Inflammatory macrophage treated with lipopolysaccharide for 1 hour (primary cell): ENCODE data around the gene ANK3.

Experiments
- DNase-seq, 2 donors: peaks; one replicate each; pipeline ENCODE4 v3.0.0-alpha.2; 2020 to 2022

Gene ANK3

GRCh38 chr10:60135020-60135419, 254.7 kb downstream of the ANK3 start:
- no peak for DNase-seq

GRCh38 chr10:60134548-60134947, 255.1 kb downstream of the ANK3 start:
- DNase-seq: no peak

DNA sequence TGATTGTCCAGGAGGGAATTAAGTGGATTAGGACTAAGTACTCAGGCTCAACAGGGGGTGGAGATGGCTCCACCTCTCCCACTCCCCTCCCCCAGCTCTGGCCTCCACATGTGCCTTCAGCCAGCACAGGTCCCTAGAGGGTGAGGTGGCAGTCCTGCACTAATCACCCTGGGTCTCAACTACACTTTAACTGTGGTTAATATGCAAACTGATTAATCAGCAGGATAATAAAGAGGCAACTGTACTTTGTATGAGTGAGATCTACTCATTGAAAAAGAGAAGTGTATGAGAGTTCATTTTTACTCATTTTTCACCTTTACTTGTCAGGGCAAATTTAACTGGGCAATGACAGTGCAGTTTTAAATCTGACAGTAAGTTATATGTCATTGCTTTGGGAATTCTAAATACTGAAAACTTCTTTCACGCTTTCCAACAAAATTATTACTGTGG, 259.5 kb downstream of the ANK3 start:
- no peak for DNase-seq

GRCh38 chr10:60125895-60126294, 263.8 kb downstream of the ANK3 start:
- no peak for DNase-seq

- DNase-seq: no peak
Measured at GRCh38 chr10:60124536-60124935, 265.1 kb downstream of the ANK3 start.

DNA sequence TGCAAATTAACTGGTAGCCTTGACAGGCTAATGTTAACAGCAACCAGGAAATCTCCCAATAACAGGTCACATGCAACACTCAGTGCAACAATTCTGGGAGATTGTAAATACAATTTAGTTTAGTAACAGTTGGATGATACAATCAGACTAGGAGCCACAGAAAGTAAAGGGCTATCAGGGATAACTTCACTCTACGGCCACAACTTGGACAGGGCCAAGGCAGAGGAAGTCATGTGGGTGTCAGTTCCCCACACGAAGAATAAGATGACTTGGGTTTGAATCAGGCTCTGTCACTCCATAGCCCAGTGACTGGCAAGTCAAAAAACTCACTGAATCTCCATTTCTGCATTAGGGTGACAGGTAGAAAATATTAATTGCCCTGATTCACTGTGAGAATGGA, 266.0 kb downstream of the ANK3 start:
- DNase-seq: no peak

GRCh38 chr10:60123172-60123571, 266.5 kb downstream of the ANK3 start:
- no peak for DNase-seq

DNA sequence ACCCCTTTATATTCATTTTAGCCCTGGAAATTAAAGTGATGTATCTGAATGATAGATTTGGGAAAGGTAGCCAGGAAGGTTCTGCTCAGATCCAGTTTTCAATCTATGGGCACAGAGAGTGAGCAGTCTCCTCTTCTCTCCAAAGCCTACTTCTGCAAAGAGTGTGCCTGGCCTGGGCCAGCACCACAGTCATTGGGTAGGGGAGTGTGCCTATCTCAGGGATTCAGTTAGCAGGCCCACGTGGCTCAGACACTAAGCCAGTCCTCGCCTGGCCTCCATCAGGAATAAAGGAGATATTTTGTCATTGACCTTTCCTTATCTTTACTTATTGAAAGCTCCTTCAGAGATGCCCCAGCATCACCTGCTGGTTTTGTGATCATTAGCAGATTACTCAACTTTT, 267.5 kb downstream of the ANK3 start:
- no peak for DNase-seq

DNA sequence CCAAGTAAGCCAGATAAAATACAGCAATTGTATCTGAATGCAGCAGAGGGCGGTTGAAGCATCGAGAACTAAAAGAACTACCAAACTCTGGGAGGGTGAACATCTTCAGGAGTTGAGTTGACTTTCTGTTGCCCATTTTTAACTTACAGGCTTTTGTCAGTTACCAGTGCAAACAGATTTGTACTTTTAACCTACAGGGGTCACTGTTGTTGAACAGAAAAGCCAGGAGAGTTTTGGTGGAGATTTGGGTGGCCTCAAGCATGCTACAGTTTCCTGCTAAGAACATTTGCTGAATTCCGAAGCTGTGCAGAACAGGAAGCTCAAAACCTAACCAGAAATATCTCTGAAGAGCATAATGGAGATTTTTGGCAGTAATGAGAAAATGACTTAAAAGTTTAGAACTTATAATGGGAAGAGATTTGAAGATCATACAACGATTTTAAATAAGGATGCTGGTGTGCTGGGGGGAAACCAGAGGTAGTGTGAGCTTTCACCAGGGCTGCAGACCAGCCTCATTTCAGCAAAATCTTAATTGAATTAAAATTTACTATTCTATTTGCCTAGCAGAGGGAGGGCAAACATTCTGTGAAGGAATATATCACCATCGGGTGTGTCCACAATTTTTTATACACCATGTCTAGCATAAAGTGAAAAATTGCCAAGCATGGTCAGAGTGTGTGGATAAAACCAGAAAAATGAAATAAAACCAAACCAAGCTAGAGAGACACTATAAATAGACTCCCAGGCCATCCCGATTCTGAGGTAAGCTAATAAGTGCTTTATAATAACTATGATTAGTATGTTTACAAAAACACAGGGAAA, 274.7 kb downstream of the ANK3 start:
- peak; percentile 18 to 38 for DNase-seq

- DNase-seq: no peak
Measured at GRCh38 chr10:60110739-60111138, 278.9 kb downstream of the ANK3 start.

- DNase-seq: no peak
Measured at GRCh38 chr10:60107308-60107976, 282.2 kb downstream of the ANK3 start.

DNA sequence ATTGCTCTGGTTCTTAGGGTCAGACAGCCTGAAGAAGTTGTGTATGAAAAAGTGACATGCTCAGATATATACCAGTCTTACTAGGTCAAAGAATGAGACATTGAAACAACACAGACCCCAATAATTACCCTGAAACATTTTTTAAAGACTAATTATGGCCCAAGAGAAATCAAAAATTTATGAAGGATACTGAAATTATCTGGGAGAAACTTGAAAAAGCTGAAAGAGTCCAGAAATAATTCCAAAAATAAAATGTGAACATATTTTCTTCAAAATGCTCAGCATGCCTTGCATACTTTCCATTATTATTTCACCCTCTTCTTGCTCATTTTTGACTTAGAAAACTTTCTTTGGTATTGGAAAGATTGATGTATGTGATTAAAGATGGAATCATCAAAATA, 284.4 kb downstream of the ANK3 start:
- DNase-seq: no peak

DNA sequence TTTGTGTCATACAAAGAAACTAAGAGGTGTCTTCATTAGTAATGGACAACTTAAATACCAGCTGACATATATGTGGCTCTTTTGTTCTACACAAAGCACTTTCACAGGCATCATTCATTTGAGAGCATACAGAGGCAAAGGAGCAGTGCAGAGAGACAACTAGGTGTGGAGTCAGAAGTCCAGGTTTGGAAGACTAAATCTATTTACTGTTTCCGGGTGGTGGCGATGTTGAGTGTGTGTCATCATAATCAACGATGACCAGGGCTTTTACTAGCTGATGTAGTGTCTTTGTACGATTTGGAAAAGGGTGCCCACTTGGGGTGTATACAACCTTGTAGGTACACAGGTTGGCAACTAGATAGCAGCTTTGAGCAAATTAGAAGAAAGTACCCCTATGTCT, 287.9 kb downstream of the ANK3 start:
- no peak for DNase-seq

DNA sequence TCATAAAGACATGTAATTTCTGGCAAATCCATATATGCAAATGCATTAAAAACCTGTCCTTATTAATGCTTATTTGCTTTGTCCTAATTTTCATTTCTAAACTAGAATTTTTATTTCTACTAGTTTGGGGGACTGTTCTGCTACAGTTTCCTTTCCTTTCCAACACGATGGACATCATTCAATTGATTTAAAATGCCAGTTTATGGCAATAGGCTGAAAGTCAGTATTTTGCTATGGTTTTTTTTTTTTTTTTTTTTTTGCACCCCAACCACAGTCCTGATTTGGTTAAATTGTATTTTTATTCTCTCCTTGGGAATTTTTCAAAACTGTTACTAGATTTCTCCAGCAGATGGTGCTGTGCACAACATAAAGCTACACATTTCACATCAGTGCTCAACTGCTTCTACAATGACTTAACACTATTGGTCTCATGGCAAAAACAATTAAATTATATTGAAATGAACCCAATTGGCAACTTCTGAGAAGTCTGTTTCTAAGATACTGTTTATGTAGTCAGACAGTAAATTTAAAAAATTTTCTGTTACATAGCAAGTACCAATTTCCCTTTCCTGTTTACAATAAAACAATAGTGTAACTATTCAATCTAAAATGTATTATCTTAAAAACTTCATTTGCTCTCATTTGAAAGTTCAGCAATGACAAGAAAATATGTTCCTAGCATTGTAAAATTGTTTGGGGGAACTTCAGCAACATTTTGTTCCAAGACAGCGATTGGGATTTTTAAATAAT, 289.5 kb downstream of the ANK3 start:
- DNase-seq: peak; percentile 25 to 71

DNA sequence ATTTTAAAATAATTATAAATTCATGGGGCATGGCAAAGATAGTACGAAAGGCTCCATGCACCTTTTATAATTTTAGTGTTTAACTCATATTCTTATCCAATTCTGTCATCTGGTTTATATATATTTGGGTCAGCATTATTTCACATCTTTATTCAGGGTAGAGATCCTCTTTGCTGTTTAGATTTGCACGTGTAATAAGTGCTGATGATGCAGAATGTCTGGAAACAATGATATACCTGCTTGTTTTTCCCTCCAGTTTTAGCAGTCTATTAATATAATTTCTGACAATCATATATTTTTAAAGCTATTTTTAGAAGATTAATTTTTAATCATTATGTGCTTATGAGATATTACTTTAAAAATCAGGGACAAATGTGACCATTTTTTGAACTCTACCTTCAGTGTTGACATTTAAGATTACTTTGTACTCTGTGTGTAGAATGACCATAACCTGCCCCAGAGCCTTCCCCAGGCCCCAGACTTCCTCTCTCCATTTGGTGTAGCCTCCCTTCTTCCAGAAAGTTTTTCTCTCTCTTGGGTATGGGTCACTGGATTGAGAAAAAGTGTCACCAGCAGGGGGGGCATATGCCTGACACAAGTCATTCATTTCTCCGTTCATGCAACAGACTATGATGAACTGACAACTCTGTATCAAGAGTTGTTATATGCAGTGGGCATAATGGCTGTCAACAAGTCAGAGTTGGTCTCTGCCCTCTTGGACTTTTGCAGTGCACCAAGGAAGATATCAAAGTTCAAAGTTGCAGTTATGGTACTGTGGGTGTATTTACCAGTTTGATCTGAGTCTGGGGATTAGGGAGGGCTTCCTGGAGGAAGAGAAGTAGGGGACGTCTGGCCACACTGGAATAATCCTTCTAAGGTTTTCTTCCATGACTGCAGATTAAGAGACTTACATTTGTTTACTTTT, 290.7 kb downstream of the ANK3 start:
- peak in 1 of 2 donors; percentile 6 for DNase-seq

GRCh38 chr10:60096761-60097513, 292.7 kb downstream of the ANK3 start:
- DNase-seq: no peak

DNA sequence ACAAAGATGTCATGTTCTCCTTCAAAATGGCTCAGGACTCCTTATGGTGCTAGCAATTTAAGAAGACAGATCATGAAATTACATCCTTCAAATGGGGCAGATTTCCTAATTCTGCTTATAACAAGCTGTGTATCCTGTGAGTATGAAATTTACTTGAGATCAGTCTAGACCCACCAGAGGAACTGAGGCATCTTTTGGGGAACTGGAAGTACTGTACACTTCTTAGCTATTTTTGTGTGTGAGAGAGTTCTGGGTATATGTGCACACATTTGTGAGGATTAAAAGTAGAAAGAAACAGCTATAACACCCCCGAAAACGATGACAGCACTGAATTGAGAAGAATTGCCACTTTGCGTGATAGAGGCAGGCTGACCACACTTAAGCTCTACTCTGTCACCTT, 296.4 kb downstream of the ANK3 start:
- no peak for DNase-seq

- DNase-seq: no peak
Measured at GRCh38 chr10:60086862-60087261, 302.8 kb downstream of the ANK3 start.

- DNase-seq: no peak
Measured at GRCh38 chr10:60086421-60086820, 303.3 kb downstream of the ANK3 start.

GRCh38 chr10:60082744-60083344, 306.8 kb downstream of the ANK3 start:
- no peak for DNase-seq

GRCh38 chr10:60082341-60082740, 307.3 kb downstream of the ANK3 start:
- DNase-seq: no peak
